ENCODE measurements around the gene RAB7A. TPM values are rescaled to one million over a fixed set of nuclear protein-coding genes. Genes with fewer than 3 reads are reported as not detected.
A peak's percentile ranks its signal among the peaks of the same experiment; 100 is the strongest.

Gene RAB7A
- total and polyA plus RNA-seq, 10 of the 15 experiments (the other 5 are each of a cell fraction or from before 2014, with no cell fraction given), result 40.3 to 212 (median 160) TPM

- TF ChIP-seq, protein P1, sequence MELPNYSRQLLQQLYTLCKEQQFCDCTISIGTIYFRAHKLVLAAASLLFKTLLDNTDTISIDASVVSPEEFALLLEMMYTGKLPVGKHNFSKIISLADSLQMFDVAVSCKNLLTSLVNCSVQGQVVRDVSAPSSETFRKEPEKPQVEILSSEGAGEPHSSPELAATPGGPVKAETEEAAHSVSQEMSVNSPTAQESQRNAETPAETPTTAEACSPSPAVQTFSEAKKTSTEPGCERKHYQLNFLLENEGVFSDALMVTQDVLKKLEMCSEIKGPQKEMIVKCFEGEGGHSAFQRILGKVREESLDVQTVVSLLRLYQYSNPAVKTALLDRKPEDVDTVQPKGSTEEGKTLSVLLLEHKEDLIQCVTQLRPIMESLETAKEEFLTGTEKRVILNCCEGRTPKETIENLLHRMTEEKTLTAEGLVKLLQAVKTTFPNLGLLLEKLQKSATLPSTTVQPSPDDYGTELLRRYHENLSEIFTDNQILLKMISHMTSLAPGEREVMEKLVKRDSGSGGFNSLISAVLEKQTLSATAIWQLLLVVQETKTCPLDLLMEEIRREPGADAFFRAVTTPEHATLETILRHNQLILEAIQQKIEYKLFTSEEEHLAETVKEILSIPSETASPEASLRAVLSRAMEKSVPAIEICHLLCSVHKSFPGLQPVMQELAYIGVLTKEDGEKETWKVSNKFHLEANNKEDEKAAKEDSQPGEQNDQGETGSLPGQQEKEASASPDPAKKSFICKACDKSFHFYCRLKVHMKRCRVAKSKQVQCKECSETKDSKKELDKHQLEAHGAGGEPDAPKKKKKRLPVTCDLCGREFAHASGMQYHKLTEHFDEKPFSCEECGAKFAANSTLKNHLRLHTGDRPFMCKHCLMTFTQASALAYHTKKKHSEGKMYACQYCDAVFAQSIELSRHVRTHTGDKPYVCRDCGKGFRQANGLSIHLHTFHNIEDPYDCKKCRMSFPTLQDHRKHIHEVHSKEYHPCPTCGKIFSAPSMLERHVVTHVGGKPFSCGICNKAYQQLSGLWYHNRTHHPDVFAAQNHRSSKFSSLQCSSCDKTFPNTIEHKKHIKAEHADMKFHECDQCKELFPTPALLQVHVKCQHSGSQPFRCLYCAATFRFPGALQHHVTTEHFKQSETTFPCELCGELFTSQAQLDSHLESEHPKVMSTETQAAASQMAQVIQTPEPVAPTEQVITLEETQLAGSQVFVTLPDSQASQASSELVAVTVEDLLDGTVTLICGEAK (IDR thresholded peaks at IDR 0.05; ENCODE audit: borderline replicate concordance), result peak; percentile 55; the same call in 1 of the 2 replicates
- 0 out of 2 replicates have a peak, but pooled peaks have one; percentile 12 for TF ChIP-seq SPI1 (IDR thresholded peaks at IDR 0.05; ENCODE audit: borderline replicate concordance, insufficient read depth, low read depth, low read length)
- TF ChIP-seq EED (IDR thresholded peaks at IDR 0.05; ENCODE audit: low read depth), result no peak
- TF ChIP-seq MLLT1 (IDR thresholded peaks at IDR 0.05), result peak; percentile 98
Observed at GRCh38 chr3:128681369-128681829, 44.6 kb upstream of the RAB7A start (continued).

DNA sequence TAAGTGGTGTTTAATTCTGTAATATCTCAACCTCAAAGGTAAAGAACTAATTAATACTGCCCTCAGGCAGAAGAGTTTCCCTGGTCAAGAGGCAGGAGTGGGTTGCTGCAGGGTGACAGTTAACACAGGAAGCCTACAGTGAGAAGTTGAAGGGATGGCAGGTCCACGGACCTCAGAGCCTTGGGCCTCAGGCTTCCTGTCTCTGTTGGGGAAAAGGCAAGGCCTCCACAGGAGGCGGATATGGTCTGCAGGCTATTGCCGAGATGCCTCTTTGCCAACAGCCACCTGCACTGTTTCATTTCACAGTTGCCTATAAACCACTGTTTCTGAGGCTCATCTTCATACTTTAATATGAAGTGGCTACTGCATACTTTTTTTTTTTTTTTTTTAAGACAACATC lies 42.0 kb upstream of the RAB7A start:
- WGBS (ENCODE audit: insufficient coverage, insufficient replicate concordance, low lambda C conversion rate, missing lambda C conversion rate), result 62% methylated on average over 3 of the region's 3 CpGs
- TF ChIP-seq YBX1 (IDR thresholded peaks at IDR 0.05) (no peak), PML (IDR thresholded peaks at IDR 0.05; ENCODE audit: low read length) (no peak), ESRRA (IDR thresholded peaks at IDR 0.05; ENCODE audit: low read length) (no peak), CREM (IDR thresholded peaks at IDR 0.05; ENCODE audit: low read depth) (no peak), NRF1 (conservative IDR thresholded peaks at IDR 0.05; ENCODE audit: low read depth, low read length) (no peak), NFIC (IDR thresholded peaks at IDR 0.05; ENCODE audit: low read depth, low read length) (no peak), NFXL1 (IDR thresholded peaks at IDR 0.05; ENCODE audit: borderline replicate concordance) (no peak), REST (IDR thresholded peaks at IDR 0.05; ENCODE audit: low read depth, low read length) (no peak)

More for the DNA sequence above, 42.0 kb upstream of the RAB7A start:
- RAD21 ChIA-PET (ENCODE audit: unreplicated experiment), result interaction anchor here (0.6 to 1.4 kb wide), 3 partner anchors 42 to 352 kb away, joined by 3 to 4 read pairs (median 3); no protein-coding TSS in a partner anchor
- Histone ChIP-seq H3K27ac (ENCODE audit: control insufficient read depth, insufficient read depth) (no peak overlapping the region), H3K4me1 (ENCODE audit: control insufficient read depth, insufficient read depth, low read length) (no peaks in the 10 kb centered on the region), H4K20me1 (ENCODE audit: control insufficient read depth, insufficient read depth) (no peaks in the 10 kb centered on the region), H3K36me3 (ENCODE audit: control insufficient read depth in 2 of 2, insufficient read depth in 2 of 2, low read length in 1 of 2) (no peaks in the 10 kb centered on the region), H2AFZ (ENCODE audit: control insufficient read depth, low read depth, low read length) (peak overlapping the region; percentile 34; the same call in 1 of the 2 replicates), H3K79me2 (ENCODE audit: control insufficient read depth, insufficient read depth, low read length) (peaks cover 5% of the 10 kb centered on the region), H3K4me3 (no peak overlapping the region), H3K4me2 (ENCODE audit: control insufficient read depth, insufficient read depth) (no peak overlapping the region), H3K9me3 (replicated peaks; ENCODE audit: control insufficient read depth, insufficient read depth, low read length) (no peaks in the 10 kb centered on the region), H3K27me3 (replicated peaks in 1 of 2; ENCODE audit: control insufficient read depth in 2 of 2, insufficient read depth in 2 of 2, low read length in 1 of 2) (no peaks in the 10 kb centered on the region), H3K9ac (ENCODE audit: control insufficient read depth, insufficient read depth, low read length) (no peak overlapping the region)
- ATAC-seq, result no peak
- FAIRE-seq, result no peak
- in situ Hi-C loops (cut with MboI) (loop anchor here (5.0 kb wide), 1 partner anchor 108 kb away; no protein-coding TSS in a partner anchor), intact Hi-C loops (cut with micrococcal nuclease; ENCODE audit: unreplicated experiment) (no loop called here)
- DNase-seq (ENCODE audit: low read depth, low spot score), result no peak
- no TSS peak for BruUV-seq (replicated peaks)
- CTCF ChIA-PET, result interaction anchor here (1.3 to 10.1 kb wide), 2 partner anchors 14 to 113 kb away, joined by 3 to 244 read pairs; no protein-coding TSS in a partner anchor
- POLR2A ChIA-PET, result interaction anchor here (0.6 to 1.3 kb wide), 3 partner anchors 35 to 97 kb away, joined by 3 to 5 read pairs (median 4); no protein-coding TSS in a partner anchor
- SMC1A ChIA-PET (ENCODE audit: uncharacterized antibody, unreplicated experiment), result no interaction called here

Measured in GM12878 (cell line).